HG03097 (cell line): ENCODE measurements around the gene CD200.

Source experiments
- ATAC-seq: cut with Tn5 transposase; IDR thresholded peaks from one replicate; pipeline ENCODE4 v1.9.1; 2021; ENCODE audit not compliant: unreplicated experiment, low FRiP score

Gene CD200

GRCh38 chr3:112327371-112327951, 5.5 kb upstream of the CD200 start:
- peak; percentile 93 for ATAC-seq

DNA sequence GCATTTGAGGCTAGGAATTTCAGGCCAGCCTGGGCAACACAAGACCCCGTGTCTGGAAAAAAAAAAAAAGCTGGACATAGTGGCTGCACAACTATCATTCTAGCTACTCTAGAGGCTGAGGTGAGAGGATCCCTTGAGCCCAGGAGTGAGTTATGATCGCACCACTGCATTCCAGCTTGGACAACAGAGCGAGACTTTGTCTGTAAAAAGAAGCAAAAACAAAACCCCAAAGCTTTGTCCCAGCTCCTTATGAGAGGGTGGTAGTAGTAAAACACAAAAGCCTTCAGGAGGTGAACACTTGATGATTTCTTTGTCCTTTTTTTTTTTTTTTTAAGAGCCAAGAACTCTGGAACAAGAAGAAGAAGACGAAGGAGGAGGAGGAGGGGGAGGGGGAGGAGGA, 1.1 kb upstream of the CD200 start:
- ATAC-seq = no peak

DNA sequence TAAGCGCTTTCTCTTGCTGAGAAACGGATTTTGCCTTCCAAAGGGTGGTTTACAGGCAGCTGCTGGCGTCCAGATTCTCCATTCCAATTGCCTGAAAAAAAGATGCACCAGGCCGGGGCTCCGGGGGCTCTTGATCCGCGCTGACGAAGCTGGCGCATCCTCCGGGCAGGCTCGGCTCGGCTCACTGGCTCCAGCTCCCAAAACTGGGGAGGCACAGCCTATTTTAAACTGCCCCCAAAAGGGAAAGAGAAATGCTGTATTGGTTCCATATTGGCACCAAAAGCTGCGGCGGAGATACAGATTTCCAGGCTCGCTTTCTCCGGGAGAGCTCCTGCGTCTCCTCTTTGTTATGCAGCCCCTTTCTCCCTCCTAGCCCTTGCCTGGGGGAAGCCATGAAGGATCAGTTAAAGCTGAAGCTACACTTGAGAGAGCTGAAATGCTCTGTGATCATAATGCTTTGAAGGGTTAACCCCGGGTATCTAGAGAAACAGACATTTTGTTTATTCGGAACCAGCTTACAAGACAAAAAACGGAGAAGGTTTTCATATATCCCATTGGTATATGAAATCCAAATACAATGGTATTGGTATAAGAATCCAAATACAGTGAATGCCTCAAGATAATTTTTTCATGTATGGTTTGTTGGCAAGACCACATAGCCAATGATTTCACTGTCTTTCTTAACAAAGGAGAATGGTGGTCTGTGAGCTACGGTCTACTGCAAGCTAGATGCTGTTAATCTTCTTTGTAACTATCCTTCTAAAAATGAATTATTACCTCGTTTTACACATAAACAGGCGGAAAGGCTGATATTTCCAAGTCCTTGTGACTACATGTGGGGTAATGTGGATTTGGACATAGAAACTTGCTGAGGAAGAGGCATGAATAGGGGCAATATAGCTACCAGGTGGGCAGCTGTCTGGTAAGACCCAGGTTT, 693 bp downstream of the CD200 start:
- no peak for ATAC-seq

DNA sequence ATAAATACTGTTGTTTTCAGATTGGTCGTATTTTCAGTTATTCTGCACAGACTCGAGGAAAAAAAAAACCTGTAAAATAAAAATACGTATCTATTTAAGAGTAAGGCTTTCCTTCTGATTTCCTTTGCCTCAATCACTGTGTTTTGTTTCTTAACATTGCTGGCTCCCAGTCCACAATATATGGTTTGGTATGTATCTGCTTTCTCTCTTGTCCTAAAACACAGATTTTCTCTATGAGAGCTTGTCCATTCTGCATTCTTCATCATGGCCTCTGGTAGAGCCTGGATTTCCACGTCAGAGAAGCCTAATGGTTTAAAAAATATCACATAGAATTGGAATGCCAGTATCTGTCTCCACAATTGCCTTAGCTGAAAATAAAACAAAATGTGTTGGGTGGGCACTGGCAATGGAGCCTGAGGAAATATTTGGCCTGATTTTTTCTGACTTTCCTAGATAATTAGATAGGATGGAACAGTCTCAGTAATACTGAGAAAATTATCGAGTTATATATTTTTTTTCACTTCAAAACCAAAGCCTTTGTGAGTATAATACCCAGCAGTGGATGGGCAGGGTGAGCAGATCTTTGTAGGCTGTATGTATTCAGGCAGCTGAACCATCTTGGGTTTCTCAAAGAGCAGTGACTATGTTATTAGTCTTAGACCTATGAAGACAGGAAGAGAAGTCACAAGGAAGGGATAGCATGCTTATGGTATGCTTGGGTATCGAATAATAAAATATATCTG, 1.9 kb downstream of the CD200 start:
- ATAC-seq = no peak

DNA sequence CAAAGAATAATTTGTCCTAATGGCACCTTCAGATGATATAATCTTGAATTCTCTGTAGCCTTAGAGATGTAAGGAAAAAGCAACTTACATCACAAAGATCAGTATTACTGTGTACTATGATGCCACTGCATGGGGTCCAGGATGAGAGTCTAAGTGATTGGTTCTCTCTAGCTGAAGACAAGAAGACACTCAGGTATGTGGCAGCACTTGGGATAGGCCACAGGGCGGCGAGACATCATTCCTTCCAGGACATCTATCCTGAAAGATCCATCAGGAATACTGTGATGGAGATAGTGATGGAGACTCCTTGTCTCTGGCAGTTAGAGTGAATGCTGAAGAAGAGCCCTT, 2.5 kb downstream of the CD200 start:
- no peak for ATAC-seq

GRCh38 chr3:112338021-112338726, 5.2 kb downstream of the CD200 start:
- no peak for ATAC-seq

DNA sequence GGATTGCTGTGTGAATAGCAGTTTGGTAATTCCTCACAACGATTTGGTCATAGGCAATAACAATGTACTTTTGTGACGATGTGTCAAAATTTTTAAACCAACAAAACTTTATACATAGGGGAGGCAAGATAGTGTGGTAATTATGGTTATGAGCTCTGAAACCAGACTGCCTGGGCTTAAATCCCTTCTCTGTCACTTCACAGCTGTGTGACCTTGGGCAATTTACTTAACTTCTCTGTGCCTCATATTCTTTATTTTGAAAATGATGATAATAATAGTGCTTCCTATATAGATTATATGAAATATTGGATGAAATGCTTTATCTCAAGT, 5.7 kb downstream of the CD200 start:
- ATAC-seq = no peak

- ATAC-seq = no peak
Observed at GRCh38 chr3:112339134-112339533, 6.2 kb downstream of the CD200 start.

DNA sequence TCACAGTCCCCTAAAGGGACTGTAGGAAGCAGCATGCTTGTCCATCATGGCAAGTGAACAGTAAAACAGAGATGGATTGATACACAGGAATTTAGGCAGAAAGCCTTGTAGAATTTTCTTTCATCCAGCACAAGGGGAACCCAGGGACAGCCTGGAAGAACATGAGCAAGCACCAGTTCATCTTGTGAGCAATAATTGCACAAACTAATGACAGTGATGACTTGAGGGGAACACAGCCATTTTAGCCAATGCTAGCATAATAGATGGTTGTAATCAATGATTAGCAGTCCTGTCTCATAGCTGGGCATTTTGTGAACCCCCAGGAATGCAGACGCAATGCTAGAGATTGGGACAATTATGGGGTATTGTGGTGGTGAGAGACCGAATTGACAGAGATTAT, 6.7 kb downstream of the CD200 start:
- ATAC-seq = no peak

DNA sequence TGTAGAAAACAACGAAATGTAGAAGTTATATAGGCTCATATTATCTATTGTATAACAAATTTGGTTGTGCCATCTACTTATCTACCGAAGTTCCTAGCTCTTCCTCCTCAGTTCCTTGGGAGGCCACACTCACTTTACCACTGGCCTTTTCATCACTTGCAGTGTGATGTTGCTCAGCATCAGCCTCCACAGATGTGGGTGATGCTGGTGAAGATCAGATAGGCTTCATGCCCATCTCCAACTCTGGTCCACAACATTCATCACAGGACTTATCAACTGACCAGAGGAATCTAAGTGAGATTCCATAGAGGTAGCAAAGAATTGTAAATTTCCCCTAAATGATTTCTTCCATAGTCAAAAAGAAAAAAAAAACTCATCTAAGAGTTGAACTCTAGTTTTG, 8.4 kb downstream of the CD200 start:
- no peak for ATAC-seq

DNA sequence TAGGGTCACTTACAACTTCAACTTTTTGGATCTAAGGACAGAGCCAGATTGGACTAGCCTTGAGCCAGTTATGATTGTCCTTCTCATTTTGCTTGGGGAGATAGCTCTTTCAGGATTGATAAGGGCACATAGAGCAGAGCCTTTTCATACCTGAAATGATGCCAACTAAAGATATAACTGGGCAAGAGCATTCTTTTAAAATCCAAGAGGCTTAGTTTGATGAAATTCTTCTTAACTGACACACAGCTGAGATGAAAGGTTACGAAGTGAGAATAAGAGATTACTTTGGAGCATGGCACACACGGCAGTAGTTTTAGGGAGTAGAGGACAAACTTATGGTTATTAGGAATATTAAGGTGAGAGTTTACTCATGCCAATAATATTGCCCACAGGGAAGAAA, 12.7 kb downstream of the CD200 start:
- ATAC-seq = no peak

DNA sequence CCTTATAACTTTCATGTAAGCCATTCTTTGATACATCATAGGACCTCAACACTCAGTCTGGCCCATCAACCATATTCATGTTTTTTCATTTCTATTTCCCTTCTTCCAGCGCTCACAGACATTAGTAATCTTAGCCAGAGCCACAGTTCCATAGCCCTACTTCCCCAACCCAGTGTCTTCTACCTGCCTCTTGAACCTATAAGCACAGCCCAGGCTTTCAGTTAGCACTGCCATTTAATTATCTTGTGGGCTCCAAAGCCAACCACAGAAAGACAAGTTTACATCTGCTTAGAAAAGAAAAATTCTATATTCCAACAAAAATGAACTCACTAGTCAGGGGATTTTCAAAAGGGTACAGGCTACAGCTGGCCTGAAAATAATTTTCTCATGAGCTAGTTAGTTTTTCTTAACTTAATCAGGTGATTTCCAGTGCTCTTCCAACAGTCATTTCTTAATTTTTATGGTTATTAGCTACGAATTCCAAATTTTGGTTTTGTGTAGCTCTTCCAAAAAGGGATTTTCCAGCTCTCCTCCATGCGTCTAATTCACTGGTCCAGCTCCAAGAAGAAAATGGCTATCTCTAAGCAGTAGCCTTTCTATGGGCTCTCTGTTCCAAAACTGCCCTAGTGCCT, 13.7 kb downstream of the CD200 start:
- ATAC-seq = no peak

DNA sequence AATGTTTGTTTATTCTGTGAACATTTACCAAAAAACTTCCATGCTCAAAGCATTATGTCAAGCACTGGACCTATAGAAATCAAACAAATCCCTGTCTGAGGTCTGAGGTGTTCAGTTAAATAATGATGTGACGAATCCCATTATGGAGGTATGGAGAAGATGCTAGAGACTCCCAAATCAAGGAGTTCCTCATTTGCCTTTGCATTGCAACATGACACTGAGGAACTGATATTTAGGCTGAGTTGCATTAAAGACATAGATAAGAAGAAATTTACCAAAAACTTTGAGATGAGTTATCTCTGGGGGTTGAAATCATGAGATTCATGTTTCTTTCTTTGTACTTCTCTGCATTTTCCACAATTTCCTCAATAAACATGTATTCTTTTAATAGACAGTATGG, 16.0 kb downstream of the CD200 start:
- no peak for ATAC-seq

- ATAC-seq = no peak
Observed at GRCh38 chr3:112349557-112349956, 16.6 kb downstream of the CD200 start.

DNA sequence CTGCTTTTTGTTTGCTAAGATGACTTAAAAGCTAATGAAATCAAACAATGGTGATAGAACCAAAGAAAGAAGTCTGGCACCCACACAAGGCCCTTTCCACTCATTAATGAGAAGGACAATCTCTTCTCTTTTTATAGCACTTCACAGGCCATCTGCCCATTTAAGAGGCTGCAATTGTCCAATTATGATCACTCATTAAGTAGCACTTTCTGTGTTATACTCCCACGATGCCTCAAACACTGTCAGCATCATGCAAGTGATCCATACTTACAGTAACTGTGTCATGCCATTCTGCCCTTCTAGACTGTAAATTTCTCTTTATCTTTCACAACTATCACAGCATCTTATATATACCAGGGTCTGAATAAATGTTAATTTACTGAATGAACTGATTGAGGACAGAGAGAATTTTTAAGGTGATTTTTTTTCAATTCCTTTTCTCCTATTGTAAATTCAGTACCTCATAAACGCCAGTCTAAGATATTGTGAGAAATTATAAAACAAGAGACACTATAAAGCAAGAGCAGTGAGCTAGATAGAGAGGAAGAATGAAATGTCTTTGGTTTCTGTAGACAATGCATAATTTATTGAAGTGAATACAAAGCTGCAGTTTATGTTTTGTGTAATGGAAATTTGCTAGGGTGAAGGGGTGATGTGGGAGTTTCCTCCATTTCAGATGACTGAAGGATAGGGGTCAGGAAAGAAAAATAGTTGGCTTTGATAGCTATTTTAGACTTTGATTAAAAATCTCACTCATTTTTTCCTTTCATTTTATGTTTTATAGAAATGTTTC, 17.3 kb downstream of the CD200 start:
- no peak for ATAC-seq

DNA sequence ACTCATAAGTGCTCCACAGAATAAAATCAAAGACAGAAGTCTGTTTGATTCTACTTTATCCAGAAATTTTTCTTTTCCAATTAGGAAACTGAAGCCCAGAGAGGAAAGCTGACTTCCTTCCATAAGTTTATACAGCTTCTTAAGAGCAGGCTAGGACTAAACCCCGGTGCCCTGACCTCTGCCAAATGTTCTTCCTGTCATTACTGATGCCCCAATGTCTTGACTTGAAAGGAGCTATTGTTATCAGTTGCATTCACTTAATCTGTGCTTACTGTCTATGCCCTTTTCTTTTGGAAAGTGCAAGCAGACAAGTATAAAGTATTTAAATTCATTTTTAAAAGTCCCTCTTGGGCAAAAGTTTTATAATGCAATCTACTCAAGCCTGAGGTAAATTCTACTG, 18.1 kb downstream of the CD200 start:
- ATAC-seq = no peak

DNA sequence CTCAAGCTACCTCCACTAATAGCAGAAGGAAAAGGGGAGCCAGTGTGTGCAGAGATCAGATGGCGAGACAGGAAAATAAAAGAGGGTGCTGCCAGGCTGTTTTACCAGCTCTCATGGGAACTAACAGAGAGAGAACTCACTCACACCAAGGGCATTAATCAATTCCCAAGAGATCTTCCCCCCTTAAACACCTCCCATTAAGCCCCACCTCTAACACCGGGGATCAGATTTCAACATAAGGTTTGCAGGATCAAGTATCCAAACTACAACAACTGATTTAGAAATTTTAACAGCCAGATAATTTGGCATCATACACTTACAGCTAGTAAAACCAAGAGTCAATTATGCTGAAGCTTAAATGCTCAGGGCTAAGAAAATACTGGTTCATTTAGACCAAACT, 18.9 kb downstream of the CD200 start:
- no peak for ATAC-seq

- no peak for ATAC-seq
Observed at GRCh38 chr3:112352720-112353119, 19.8 kb downstream of the CD200 start.

- ATAC-seq = no peak
Observed at GRCh38 chr3:112353365-112353764, 20.4 kb downstream of the CD200 start.
